ENCODE results near the gene PREP. TPM values are rescaled to one million over a fixed set of nuclear protein-coding genes. Genes with fewer than 3 reads are reported as not detected.
A peak's percentile ranks its signal among the peaks of the same experiment; 100 is the strongest.

The PREP gene
- polyA plus RNA-seq (2013, experiment 1 of 4): 43.1 TPM
- polyA plus RNA-seq (2013, experiment 2 of 4): 41.8 TPM
- polyA plus RNA-seq (2013, experiment 3 of 4): 35.2 TPM
- 36.6 TPM for polyA plus RNA-seq (2013, experiment 4 of 4)

DNA sequence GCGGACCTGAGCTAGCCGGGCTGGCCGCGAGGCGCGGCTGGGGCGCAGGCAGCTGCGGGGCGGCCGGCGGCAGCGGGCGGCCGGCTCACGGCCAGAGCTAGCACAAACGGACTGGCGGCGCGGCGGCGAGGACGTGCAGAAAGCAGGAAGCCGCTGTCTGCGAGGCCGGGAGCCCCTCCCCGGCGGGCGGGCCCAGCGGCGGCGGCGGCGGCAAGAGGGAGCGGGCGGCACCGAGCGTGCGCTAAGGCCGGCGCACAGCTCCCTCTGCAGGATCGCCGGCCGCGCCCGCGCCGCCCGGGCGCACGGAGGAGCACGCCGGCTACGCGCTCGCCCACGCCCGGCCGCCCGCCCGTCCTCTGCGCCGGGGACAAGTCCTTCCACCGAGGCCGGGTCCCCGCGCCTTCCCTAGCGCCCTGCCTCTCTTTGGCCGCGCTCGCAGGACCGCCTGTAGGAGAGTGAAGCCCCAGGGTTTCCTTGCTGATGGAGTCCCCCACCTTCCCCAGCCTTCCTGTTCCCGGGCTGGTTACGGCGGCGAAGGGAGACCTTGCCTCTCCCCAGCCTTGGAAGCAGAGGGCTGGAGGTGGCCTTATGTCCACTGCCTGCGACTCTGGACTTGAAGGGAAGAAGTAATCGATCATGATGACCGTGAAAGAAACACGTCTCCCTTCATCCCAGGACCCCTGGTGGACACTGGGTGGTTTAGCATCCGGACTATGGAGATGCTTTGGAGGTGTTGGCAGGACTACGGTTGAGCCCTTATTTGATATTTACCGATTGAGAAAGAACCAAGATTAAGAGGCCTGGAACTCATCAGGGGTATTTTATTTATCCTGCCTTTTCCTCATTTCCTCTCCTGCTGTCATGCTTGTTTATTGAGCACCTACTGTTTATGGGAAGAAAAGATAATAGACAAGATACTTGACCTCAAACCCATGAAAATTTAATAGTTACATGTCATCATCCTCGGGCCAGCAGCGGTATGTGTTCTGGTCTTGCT lies at the start of gene PREP:
PREP (minus strand) TSS at position 144 of the 997 bp plus-strand sequence. CDS start 191 bp downstream, outside the sequence.
- WGBS, 2 experiments: 4% methylated on average over 84 of the region's 84 CpGs
- H3K27ac ChIP-seq (ENCODE audit: insufficient read depth, low read depth, low read length, poor library complexity, severe bottlenecking): peak within 1 kb of the TSS; percentile 44
- no peaks in the 10 kb centered on the region for H3K9me3 ChIP-seq (ENCODE audit: control insufficient read depth, low read length)
- peaks cover 7% of the 10 kb centered on the region for H3K4me1 ChIP-seq (ENCODE audit: control insufficient read depth, insufficient read depth, low read length)
- H3K36me3 ChIP-seq (ENCODE audit: control insufficient read depth, insufficient read depth, low read length): no peaks in the 10 kb centered on the region
- H3K27me3 ChIP-seq (ENCODE audit: control insufficient read depth, insufficient read depth, low read length, poor library complexity, severe bottlenecking): peaks cover 14% of the 10 kb centered on the region
- peak within 1 kb of the TSS; percentile 77 for H3K4me3 ChIP-seq (ENCODE audit: insufficient read depth, low read depth, low read length)

DNA sequence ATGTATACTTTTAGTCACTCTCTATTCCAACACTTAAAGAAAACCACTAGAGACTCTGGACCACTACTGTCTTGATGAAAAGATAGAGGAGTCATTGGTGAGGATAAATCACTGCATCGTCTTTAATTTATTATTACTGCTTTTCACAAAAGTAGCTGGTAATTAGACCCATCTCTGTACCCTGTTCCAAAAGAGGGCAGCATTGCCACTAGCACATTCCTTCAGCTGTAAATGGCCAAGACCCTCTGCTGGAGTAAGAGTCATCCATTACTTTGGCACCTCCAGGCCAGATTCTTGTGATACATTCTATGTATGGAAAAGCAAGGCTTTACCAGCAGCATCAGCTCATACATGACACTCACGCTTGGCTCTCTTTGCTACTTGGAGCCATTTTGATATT lies 49.5 kb upstream of the PREP start:
- WGBS, 2 experiments: 94 to 95% methylated on average over 2 of the region's 2 CpGs

GRCh38 chr6:105449756-105450390 lies 47.0 kb upstream of the PREP start:
- Histone ChIP-seq H3K4me1 (ENCODE audit: control insufficient read depth, insufficient read depth, low read length) (peaks cover 9% of the 10 kb centered on the region), H3K27me3 (ENCODE audit: control insufficient read depth, insufficient read depth, low read length, poor library complexity, severe bottlenecking) (no peaks in the 10 kb centered on the region), H3K36me3 (ENCODE audit: control insufficient read depth, insufficient read depth, low read length) (no peaks in the 10 kb centered on the region), H3K9me3 (ENCODE audit: control insufficient read depth, low read length) (no peaks in the 10 kb centered on the region), H3K27ac (ENCODE audit: insufficient read depth, low read depth, low read length, poor library complexity, severe bottlenecking) (no peak overlapping the region), H3K4me3 (ENCODE audit: insufficient read depth, low read depth, low read length) (no peak overlapping the region)
- 96 to 100% methylated on average over 2 of the region's 2 CpGs for whole genome bisulfite sequencing, 2 experiments

More for the DNA sequence above, 49.5 kb upstream of the PREP start:
- Histone ChIP-seq H3K27ac (ENCODE audit: insufficient read depth, low read depth, low read length, poor library complexity, severe bottlenecking) (no peak overlapping the region), H3K36me3 (ENCODE audit: control insufficient read depth, insufficient read depth, low read length) (no peaks in the 10 kb centered on the region), H3K9me3 (ENCODE audit: control insufficient read depth, low read length) (peaks cover 2% of the 10 kb centered on the region), H3K4me1 (ENCODE audit: control insufficient read depth, insufficient read depth, low read length) (peaks cover 15% of the 10 kb centered on the region), H3K27me3 (ENCODE audit: control insufficient read depth, insufficient read depth, low read length, poor library complexity, severe bottlenecking) (no peaks in the 10 kb centered on the region), H3K4me3 (ENCODE audit: insufficient read depth, low read depth, low read length) (no peak overlapping the region)

- Histone ChIP-seq H3K27me3 (ENCODE audit: control insufficient read depth, insufficient read depth, low read length, poor library complexity, severe bottlenecking) (no peaks in the 10 kb centered on the region), H3K4me3 (ENCODE audit: insufficient read depth, low read depth, low read length) (no peak overlapping the region), H3K9me3 (ENCODE audit: control insufficient read depth, low read length) (no peaks in the 10 kb centered on the region), H3K36me3 (ENCODE audit: control insufficient read depth, insufficient read depth, low read length) (no peaks in the 10 kb centered on the region), H3K27ac (ENCODE audit: insufficient read depth, low read depth, low read length, poor library complexity, severe bottlenecking) (no peak overlapping the region), H3K4me1 (ENCODE audit: control insufficient read depth, insufficient read depth, low read length) (no peaks in the 10 kb centered on the region)
- WGBS, 2 experiments: 91 to 94% methylated on average over 1 of the region's 1 CpG
Observed at GRCh38 chr6:105445481-105445880, 42.6 kb upstream of the PREP start.

DNA sequence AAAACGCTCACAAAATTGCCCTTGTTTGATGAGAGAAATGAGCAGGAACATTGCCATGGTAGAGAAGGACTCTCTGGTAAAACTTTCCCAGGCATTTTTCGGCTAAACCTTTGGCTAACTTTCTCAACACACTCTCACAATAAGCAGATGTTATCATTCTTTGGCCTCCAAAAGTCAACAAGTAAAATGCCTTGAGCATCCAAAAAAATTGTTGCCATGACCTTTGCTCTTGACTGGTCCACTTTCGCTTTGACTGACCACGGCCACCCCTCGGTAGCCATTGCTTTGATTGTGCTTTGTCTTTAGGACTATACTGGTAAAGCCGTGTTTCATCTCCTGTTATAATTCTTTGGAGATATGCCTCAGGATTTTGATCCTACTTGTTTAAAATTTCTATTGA lies 41.1 kb upstream of the PREP start:
- Histone ChIP-seq H3K36me3 (ENCODE audit: control insufficient read depth, insufficient read depth, low read length) (no peaks in the 10 kb centered on the region), H3K4me3 (ENCODE audit: insufficient read depth, low read depth, low read length) (no peak overlapping the region), H3K27me3 (ENCODE audit: control insufficient read depth, insufficient read depth, low read length, poor library complexity, severe bottlenecking) (no peaks in the 10 kb centered on the region), H3K4me1 (ENCODE audit: control insufficient read depth, insufficient read depth, low read length) (no peaks in the 10 kb centered on the region), H3K27ac (ENCODE audit: insufficient read depth, low read depth, low read length, poor library complexity, severe bottlenecking) (no peak overlapping the region), H3K9me3 (ENCODE audit: control insufficient read depth, low read length) (no peaks in the 10 kb centered on the region)
- 94% methylated on average over 6 of the region's 6 CpGs for WGBS, 2 experiments

DNA sequence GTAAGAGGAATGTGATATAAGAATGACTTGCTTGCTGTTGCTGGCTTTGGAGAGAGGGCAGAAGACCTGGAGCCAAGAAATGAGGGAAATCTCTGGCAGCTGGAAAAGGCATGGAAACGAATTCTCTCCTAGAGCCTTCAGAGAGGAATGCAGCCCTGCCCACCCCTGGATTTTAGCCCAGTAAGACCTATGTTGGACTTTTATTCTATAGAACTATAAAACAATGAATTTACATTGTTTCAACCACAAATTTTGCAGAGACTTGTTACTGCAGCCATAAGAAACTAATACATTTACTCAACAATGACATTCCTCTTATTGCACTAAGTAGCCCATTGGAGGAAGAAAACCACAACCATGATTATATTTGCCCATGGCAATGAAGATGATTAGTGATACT lies 39.5 kb upstream of the PREP start:
- Histone ChIP-seq H3K36me3 (ENCODE audit: control insufficient read depth, insufficient read depth, low read length) (no peaks in the 10 kb centered on the region), H3K27ac (ENCODE audit: insufficient read depth, low read depth, low read length, poor library complexity, severe bottlenecking) (no peak overlapping the region)
- 86 to 93% methylated on average over 1 of the region's 1 CpG for WGBS, 2 experiments

DNA sequence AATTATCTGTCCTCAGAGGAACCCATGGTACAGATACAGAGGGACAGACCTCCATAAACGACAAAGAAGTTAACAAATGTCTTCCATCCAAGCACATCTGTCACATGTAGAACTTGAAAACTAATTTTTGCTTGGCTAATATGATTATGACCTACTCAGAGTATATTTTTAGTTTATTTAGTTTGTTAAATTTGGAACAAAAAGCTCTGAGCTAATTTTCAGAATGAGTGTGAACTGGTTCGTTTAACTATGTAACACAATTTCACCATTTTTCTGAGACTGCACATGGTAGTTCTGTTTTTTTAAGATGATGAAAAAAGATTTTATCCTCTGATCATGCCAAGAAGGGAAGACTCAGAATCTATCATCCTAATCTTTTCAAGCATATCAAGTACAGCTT lies 34.4 kb upstream of the PREP start:
- Histone ChIP-seq H3K9me3 (ENCODE audit: control insufficient read depth, low read length) (no peaks in the 10 kb centered on the region), H3K4me3 (ENCODE audit: insufficient read depth, low read depth, low read length) (no peak overlapping the region), H3K36me3 (ENCODE audit: control insufficient read depth, insufficient read depth, low read length) (no peaks in the 10 kb centered on the region), H3K27me3 (ENCODE audit: control insufficient read depth, insufficient read depth, low read length, poor library complexity, severe bottlenecking) (no peaks in the 10 kb centered on the region), H3K4me1 (ENCODE audit: control insufficient read depth, insufficient read depth, low read length) (no peaks in the 10 kb centered on the region), H3K27ac (ENCODE audit: insufficient read depth, low read depth, low read length, poor library complexity, severe bottlenecking) (no peak overlapping the region)
- 83 to 100% methylated on average over 1 to 2 of the region's 2 CpGs for WGBS, 2 experiments

More for the DNA sequence above, 39.5 kb upstream of the PREP start:
- Histone ChIP-seq H3K27me3 (ENCODE audit: control insufficient read depth, insufficient read depth, low read length, poor library complexity, severe bottlenecking) (no peaks in the 10 kb centered on the region), H3K9me3 (ENCODE audit: control insufficient read depth, low read length) (no peaks in the 10 kb centered on the region), H3K4me1 (ENCODE audit: control insufficient read depth, insufficient read depth, low read length) (no peaks in the 10 kb centered on the region), H3K4me3 (ENCODE audit: insufficient read depth, low read depth, low read length) (no peak overlapping the region)

GRCh38 chr6:105433723-105434122 lies 30.8 kb upstream of the PREP start:
- no peak overlapping the region for H3K4me3 ChIP-seq (ENCODE audit: insufficient read depth, low read depth, low read length)
- WGBS, 2 experiments: 86 to 93% methylated on average over 1 to 3 of the region's 3 CpGs
- no peaks in the 10 kb centered on the region for H3K9me3 ChIP-seq (ENCODE audit: control insufficient read depth, low read length)
- H3K36me3 ChIP-seq (ENCODE audit: control insufficient read depth, insufficient read depth, low read length): no peaks in the 10 kb centered on the region
- H3K4me1 ChIP-seq (ENCODE audit: control insufficient read depth, insufficient read depth, low read length): no peaks in the 10 kb centered on the region
- no peaks in the 10 kb centered on the region for H3K27me3 ChIP-seq (ENCODE audit: control insufficient read depth, insufficient read depth, low read length, poor library complexity, severe bottlenecking)
- H3K27ac ChIP-seq (ENCODE audit: insufficient read depth, low read depth, low read length, poor library complexity, severe bottlenecking): no peak overlapping the region

DNA sequence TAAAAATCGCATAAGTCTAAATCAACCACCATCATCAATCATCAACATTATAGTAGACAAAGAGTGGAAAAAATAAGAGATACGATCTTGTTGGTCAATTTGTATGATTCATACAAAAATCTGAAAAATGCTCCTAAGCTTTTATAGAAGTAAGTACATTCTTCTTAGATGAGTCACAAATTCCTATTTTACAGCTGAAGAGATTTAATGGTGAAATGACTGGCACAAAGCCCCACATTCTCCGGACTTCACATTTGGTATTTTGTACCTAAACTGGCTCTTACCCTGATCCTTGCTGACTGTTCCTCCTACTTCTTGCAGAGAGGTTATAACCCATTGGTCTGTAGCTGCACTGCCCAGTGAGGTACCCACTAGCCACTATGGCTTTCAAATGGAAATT lies 29.9 kb upstream of the PREP start:
- Histone ChIP-seq H3K4me3 (ENCODE audit: insufficient read depth, low read depth, low read length) (no peak overlapping the region), H3K27me3 (ENCODE audit: control insufficient read depth, insufficient read depth, low read length, poor library complexity, severe bottlenecking) (no peaks in the 10 kb centered on the region), H3K36me3 (ENCODE audit: control insufficient read depth, insufficient read depth, low read length) (no peaks in the 10 kb centered on the region), H3K4me1 (ENCODE audit: control insufficient read depth, insufficient read depth, low read length) (peaks cover 9% of the 10 kb centered on the region), H3K9me3 (ENCODE audit: control insufficient read depth, low read length) (no peaks in the 10 kb centered on the region), H3K27ac (ENCODE audit: insufficient read depth, low read depth, low read length, poor library complexity, severe bottlenecking) (no peak overlapping the region)
- WGBS, 2 experiments: 71 to 83% methylated on average over 1 to 2 of the region's 3 CpGs

DNA sequence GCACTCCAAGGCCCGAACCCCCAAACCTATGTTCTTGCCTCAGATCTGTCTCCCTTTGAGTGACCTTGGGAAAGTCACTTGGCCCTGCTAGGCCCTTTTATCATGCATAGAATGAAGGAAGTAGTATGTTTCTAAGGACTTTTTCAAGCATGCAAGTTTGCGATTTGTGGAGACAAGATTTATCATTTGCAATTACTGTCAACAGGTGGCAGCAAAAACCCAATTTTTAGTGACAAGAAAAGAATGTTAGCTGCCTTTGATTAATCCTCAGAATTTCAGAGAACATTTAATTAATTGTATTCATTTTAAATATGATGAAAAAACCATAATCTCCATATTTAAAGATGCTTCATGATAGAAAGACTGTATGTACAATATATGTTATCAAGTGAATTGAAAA lies 28.3 kb upstream of the PREP start:
- Histone ChIP-seq H3K9me3 (ENCODE audit: control insufficient read depth, low read length) (no peaks in the 10 kb centered on the region), H3K27ac (ENCODE audit: insufficient read depth, low read depth, low read length, poor library complexity, severe bottlenecking) (no peak overlapping the region), H3K4me3 (ENCODE audit: insufficient read depth, low read depth, low read length) (no peak overlapping the region), H3K36me3 (ENCODE audit: control insufficient read depth, insufficient read depth, low read length) (no peaks in the 10 kb centered on the region), H3K27me3 (ENCODE audit: control insufficient read depth, insufficient read depth, low read length, poor library complexity, severe bottlenecking) (no peaks in the 10 kb centered on the region), H3K4me1 (ENCODE audit: control insufficient read depth, insufficient read depth, low read length) (peaks cover 13% of the 10 kb centered on the region)
- 37 to 47% methylated on average over 2 of the region's 2 CpGs for WGBS, 2 experiments

Measured in ectodermal cell (in vitro differentiated cells).